Motor neuron (in vitro differentiated cells): Measurements from ENCODE around the gene SMG5. TPM values are rescaled to one million over a fixed set of nuclear protein-coding genes. Genes with fewer than 3 reads are reported as not detected.
"Not testable (repeated sequence)": the region's sequence is repeated elsewhere in the genome, so short reads cannot be mapped to it uniquely, and the experiment has no call there.

Source experiments
- ATAC-seq, 8 experiments: fragments of 200-7000 bp; cut with Tn5 transposase; replicated peaks in 6 of 8; 2 replicates each; pipeline ENCODE4 v1.8.0; 2021; ENCODE audit warnings: mild to moderate bottlenecking in 8 of 8, moderate library complexity in 8 of 8
- H3K27ac ChIP-seq, 2 donors: fragments of 250-450 bp; sonication (Bioruptor Pico); 2 replicates each; pipeline ENCODE4 v1.9.0; 2021; ENCODE audit warnings: antibody characterized with exemption in 2 of 2, mild to moderate bottlenecking in 2 of 2, moderate library complexity in 1 of 2
- H3K4me1 ChIP-seq, 2 donors: fragments of 250-450 bp; sonication (Bioruptor Pico); replicated peaks in 1 of 2; 2 replicates each; pipeline ENCODE4 v1.6.1; 2021; ENCODE audit warnings: antibody characterized with exemption in 2 of 2, mild to moderate bottlenecking in 2 of 2, moderate library complexity in 1 of 2
- H3K4me3 ChIP-seq, 5 donors: fragments of 250-450 bp; sonication (Bioruptor Pico); 2 replicates each; pipeline ENCODE4 v1.9.0; 2021; ENCODE audit warnings: antibody characterized with exemption in 5 of 5, mild to moderate bottlenecking in 5 of 5, moderate library complexity in 4 of 5
- WGBS, 10 experiments: fragments of 450-650 bp; shearing (Covaris generic); methylation state at CpG; one replicate each; pipeline ENCODE4 v1.0.0; 2022; 5-methylcytosine and 5-hydroxymethylcytosine counted together
- in situ Hi-C, 9 experiments: fragments of 400-800 bp; cut with MboI; loops; one replicate each; pipeline ENCODE4 v1.15.0; 2021; ENCODE audit warnings: low sequenced_read_pairs in 9 of 9, low pct_unique_long_range_greater_than_20kb in 2 of 9; ENCODE audit not compliant: unreplicated experiment in 9 of 9
- total RNA-seq, 8 experiments: library from RNA; unstranded; fragments of 300-600 nt; gene quantifications; 2 replicates each; pipeline versions ENCODE4 v1.2.3 to v1.2.4, GENCODE V29; 2022

The SMG5 gene
- total RNA-seq, 8 experiments from 2014 or later = 34.5 to 78.8 (median 62.7) TPM

DNA sequence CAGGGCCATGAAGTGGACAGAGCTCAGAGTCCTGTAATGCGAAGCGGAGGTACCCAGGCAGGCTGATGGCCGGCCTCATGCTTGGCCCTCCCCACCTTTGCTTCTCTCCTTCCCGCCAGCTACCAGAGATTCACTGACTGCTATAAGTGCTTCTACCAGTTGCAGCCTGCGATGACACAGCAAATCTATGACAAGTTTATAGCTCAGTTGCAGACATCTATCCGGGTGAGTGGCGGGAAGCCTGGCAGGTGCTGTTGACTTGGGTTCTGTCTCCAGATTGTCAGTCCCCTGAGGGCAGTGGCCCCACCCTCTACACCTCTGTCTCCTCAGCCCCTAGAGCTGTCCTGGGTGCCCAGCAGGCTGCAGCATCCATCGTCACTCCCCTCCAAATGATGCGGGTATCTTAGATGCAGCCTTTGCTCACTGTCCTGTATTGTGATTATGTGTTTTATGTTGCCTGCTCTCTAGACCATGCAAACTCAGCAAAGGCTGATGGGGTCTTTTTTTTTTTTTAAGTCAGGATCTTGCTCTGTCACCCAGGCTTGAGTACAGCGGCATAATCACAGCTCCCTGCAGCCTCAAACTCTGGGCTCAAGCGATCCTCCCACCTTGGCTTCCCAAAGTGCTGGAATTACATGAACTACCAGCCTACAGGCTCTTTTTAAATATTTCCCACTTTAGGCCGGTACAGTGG, 50.3 kb downstream of the SMG5 start:
- Histone ChIP-seq H3K4me3 (no peak overlapping the region), H3K27ac (no peak overlapping the region), H3K4me1 (no peaks in the 10 kb centered on the region)
- in situ Hi-C loops = loop anchor here in 4 of 9 experiments (10.0 to 25.0 kb wide), 3 partner anchors 95 to 145 kb away; partner anchors contain the start of gene MEX3A (in 2 of the 4)
- ATAC-seq = peak in 4 of 8 experiments; percentile 6 to 65 (median 42)
- 57 to 100% (median 93%) methylated on average over 1 to 11 of the region's 12 CpGs; no CpG with 5 or more reads in 2 of the 10 experiments for WGBS, 10 experiments

DNA sequence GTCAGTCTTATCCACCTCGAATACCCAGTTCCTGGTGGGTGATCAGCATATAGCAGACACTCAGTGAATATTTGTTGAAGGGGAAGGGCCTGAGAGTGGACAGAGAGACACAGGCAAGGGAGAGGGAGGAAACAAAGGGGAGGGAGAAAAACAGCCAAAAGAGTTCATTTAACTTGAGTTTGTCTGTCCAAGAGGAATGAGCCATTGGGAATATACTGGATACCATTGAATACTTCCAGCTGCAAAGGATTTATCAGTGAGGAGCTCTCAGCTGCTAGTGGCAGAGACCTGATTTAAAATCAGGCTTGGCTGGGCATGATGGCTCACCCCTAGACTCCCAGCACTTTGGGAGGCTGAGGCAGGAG, 52.2 kb downstream of the SMG5 start:
- H3K27ac ChIP-seq = no peak overlapping the region
- 57 to 100% (median 78%) methylated on average over 1 of the region's 1 CpG; no CpG with 5 or more reads in 6 of the 10 experiments for WGBS, 10 experiments
- H3K4me1 ChIP-seq = no peaks in the 10 kb centered on the region
- no peak for ATAC-seq
- H3K4me3 ChIP-seq = no peak overlapping the region
- in situ Hi-C loops = loop anchor here in 4 of 9 experiments (10.0 to 25.0 kb wide), 3 partner anchors 93 to 143 kb away; partner anchors contain the start of gene MEX3A (in 2 of the 4)

GRCh38 chr1:156229809-156230472, 52.7 kb downstream of the SMG5 start:
- no peak overlapping the region for H3K27ac ChIP-seq
- no peak for ATAC-seq
- no peaks in the 10 kb centered on the region for H3K4me1 ChIP-seq
- in situ Hi-C loops = loop anchor here in 7 of 9 experiments (10.0 to 25.0 kb wide), 5 partner anchors 85 to 145 kb away; partner anchors contain the start of gene MEX3A (in 3 of the 7)
- H3K4me3 ChIP-seq = no peak overlapping the region
- 20 to 100% (median 91%) methylated on average over 1 to 11 of the region's 11 CpGs; no CpG with 5 or more reads in 1 of the 10 experiments for WGBS, 10 experiments

DNA sequence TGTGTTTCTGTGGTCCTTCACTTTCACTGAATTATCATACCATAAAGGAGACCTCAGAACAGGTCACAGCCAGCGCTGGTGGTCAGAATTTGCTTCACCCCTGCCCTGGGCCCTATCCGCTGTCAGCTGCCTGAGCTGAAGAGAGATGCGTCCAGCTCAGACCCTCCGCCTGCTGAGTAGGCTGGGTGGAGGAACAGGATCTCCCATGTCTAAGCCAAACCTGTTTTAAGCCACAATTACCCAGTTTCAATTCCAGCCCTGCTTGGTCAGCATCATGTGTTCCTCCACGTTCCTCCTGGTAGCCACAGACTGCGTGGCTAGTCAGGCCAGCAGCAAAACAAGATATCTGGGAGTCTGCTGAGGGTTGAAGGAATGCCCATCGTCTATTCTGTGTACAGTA, 54.1 kb downstream of the SMG5 start:
- in situ Hi-C loops = loop anchor here in 6 of 9 experiments (10.0 to 25.0 kb wide), 5 partner anchors 84 to 144 kb away; partner anchors contain the start of gene MEX3A (in 3 of the 6)
- H3K4me3 ChIP-seq = no peak overlapping the region
- WGBS, 10 experiments = 70 to 100% (median 88%) methylated on average over 1 to 6 of the region's 7 CpGs; no CpG with 5 or more reads in 2 of the 10 experiments
- no peaks in the 10 kb centered on the region for H3K4me1 ChIP-seq
- no peak for ATAC-seq
- H3K27ac ChIP-seq = no peak overlapping the region

- Histone ChIP-seq H3K4me1 (no peaks in the 10 kb centered on the region), H3K27ac (no peak overlapping the region), H3K4me3 (no peak overlapping the region)
- in situ Hi-C loops = loop anchor here in 6 of 9 experiments (10.0 to 25.0 kb wide), 5 partner anchors 82 to 142 kb away; partner anchors contain the start of gene MEX3A (in 3 of the 6)
- ATAC-seq = no peak
- 67 to 100% (median 100%) methylated on average over 1 to 3 of the region's 4 CpGs; no CpG with 5 or more reads in 4 of the 10 experiments for whole genome bisulfite sequencing, 10 experiments
These were observed 55.8 kb downstream of the SMG5 start for GRCh38 chr1:156226782-156227181.

GRCh38 chr1:156226116-156226538, 56.5 kb downstream of the SMG5 start:
- Histone ChIP-seq H3K27ac (no peak overlapping the region), H3K4me1 (no peaks in the 10 kb centered on the region), H3K4me3 (no peak overlapping the region)
- in situ Hi-C loops = loop anchor here in 6 of 9 experiments (10.0 to 25.0 kb wide), 5 partner anchors 81 to 141 kb away; partner anchors contain the start of gene MEX3A (in 3 of the 6)
- no peak for ATAC-seq
- 67 to 100% (median 89%) methylated on average over 1 to 2 of the region's 2 CpGs; no CpG with 5 or more reads in 2 of the 10 experiments for WGBS, 10 experiments

DNA sequence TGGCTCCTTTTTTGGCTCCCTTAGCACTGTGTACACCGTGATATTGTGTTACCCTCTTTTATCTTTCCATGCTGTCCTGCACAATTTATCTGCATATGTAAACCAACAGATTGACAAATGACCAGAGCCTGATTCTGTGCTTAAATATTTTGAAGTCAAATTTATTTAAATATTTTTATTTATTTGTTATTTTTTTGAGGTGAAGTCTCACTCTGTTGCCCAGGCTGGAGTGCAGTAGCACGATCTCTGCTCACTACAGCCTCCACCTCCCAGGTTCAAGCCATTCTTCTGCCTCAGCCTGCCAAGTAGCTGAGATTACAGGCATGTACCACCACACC, 57.0 kb downstream of the SMG5 start:
- in situ Hi-C loops = loop anchor here in 6 of 9 experiments (10.0 to 25.0 kb wide), 5 partner anchors 81 to 141 kb away; partner anchors contain the start of gene MEX3A (in 3 of the 6)
- no peak overlapping the region for H3K27ac ChIP-seq
- 0 to 5% (median 0%) methylated on average over 1 to 2 of the region's 2 CpGs; no CpG with 5 or more reads in 3 of the 10 experiments for WGBS, 10 experiments

DNA sequence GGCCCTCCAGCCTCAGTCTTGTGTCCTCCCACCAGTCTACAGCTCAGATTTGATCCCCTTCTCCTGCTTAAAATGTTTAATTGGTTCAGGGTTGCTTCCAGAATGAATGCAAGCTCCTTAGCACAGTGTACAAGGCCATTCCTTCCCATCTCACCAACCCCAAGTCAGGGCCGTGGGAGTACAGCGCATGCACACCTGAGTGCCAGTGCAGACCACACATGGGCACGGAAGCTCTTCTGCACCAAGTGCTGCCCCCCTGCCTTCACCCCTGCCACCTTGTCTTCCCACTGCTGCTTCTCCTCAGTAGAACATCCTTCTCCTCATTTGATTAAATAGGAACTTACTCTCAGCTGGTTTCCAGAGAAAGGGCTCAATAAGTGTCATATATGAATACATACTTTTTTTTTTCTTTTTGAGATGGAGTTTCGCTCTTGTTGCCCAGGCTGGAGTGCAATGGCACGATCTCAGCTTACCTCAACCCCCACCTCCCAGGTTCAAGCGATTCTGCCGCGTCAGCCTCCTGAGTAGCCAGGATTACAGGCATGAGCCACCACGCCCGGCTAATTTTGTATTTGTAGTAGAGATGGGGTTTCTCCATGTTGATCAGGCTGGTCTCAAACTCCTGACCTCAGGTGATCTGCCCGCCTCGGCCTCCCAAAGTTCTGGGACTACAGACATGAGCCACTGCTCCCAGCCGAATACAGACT, 60.5 kb downstream of the SMG5 start:
- in situ Hi-C loops = loop anchor here in 5 of 9 experiments (10.0 to 25.0 kb wide), 4 partner anchors 77 to 137 kb away; partner anchors contain the start of gene MEX3A (in 3 of the 5)
- WGBS, 10 experiments = 89 to 100% (median 95%) methylated on average over 1 to 12 of the region's 13 CpGs; no CpG with 5 or more reads in 3 of the 10 experiments
- no peak overlapping the region for H3K4me3 ChIP-seq
- no peak overlapping the region for H3K27ac ChIP-seq
- ATAC-seq = no peak
- H3K4me1 ChIP-seq = no peaks in the 10 kb centered on the region

More for the DNA sequence above, 57.0 kb downstream of the SMG5 start:
- H3K4me1 ChIP-seq = no peaks in the 10 kb centered on the region
- no peak overlapping the region for H3K4me3 ChIP-seq
- no peak for ATAC-seq

DNA sequence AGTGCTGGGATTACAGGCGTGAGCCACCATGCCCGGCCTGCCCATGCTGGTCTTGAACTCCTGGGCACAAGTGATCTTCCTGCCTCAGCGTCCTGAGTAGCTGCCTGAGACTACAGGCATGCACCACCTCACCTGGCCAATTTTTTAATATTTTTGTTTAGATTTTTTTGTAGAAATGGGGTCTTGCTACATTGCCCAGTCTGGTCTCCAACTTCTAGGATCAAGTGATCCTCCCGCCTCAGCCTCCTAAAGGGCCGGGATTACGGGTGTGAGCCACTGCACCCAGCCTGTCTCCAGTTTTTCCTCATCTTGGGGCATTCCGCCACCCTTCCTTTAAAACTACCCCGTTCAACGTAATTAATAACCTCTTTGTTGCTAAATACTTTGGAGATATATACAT, 62.4 kb downstream of the SMG5 start:
- Histone ChIP-seq H3K27ac (no peak overlapping the region), H3K4me3 (no peak overlapping the region), H3K4me1 (no peaks in the 10 kb centered on the region)
- WGBS, 10 experiments = 80 to 100% (median 94%) methylated on average over 1 to 8 of the region's 9 CpGs; no CpG with 5 or more reads in 4 of the 10 experiments
- in situ Hi-C loops = loop anchor here in 5 of 9 experiments (10.0 to 25.0 kb wide), 4 partner anchors 75 to 135 kb away; partner anchors contain the start of gene MEX3A (in 3 of the 5)
- no peak for ATAC-seq

DNA sequence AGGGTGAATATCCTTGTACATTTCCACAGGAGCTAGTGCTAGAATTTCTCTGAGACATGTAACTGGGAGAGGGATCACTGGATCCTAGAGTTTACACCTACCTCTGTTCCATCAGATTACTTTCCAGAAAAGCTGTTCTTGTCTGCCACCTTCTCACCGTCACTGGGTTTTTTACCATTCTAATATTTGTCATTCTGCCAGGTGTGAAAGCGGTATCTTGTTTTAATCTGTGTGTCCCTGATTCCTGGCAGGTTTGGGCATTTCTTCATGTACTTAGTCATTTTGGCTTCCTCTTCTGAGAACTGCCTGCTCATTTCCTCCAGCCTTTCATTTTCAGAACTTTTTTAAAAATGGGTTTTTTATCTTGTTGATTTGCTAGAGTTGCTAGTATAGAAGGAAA, 64.8 kb downstream of the SMG5 start:
- H3K27ac ChIP-seq = no peak overlapping the region
- H3K4me1 ChIP-seq = peaks cover 7% of the 10 kb centered on the region in 2 donors
- ATAC-seq = no peak
- H3K4me3 ChIP-seq = no peak overlapping the region
- 31 to 100% (median 95%) methylated on average over 1 to 2 of the region's 2 CpGs for WGBS, 10 experiments
- in situ Hi-C loops = loop anchor here in 3 of 9 experiments (10.0 to 25.0 kb wide), 2 partner anchors 73 to 131 kb away; partner anchors contain the start of gene MEX3A (in 2 of the 3)

DNA sequence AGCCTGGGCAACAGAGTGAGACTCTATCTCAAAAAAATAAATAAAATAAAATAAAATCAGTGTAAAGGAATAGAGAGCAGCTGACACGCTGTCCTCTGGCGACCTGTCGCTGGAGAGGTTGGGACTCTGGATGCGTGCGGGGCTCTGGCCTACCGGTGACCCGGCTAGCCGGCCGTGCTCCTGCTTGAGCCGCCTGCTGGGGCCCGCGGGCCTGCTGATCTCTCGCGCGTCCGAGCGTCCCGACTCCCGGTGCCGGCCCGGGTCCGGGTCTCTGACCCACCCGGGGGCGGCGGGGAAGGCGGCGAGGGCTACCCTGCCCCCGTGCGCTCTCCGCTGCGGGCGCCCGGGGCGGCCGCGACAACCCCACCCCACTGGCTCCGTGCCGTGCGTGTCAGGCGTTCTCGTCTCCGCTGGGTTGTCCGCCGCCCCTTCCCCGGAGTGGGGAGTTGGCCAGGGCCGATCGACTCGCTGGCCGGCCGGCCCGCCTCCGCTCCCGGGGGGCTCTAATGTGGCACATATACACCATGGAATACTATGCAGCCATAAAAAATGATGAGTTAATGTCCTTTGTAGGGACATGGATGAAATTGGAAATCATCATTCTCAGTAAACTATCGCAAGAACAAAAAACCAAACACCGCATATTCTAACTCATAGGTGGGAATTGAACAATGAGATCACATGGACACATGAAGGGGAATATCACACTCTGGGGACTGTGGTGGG, 66.1 kb downstream of the SMG5 start:
- in situ Hi-C loops = loop anchor here in 3 of 9 experiments (10.0 to 25.0 kb wide), 2 partner anchors 72 to 129 kb away; partner anchors contain the start of gene MEX3A (in 2 of the 3)
- WGBS, 10 experiments = 95 to 100% (median 97%) methylated on average over 1 to 21 of the region's 55 CpGs; no CpG with 5 or more reads in 5 of the 10 experiments

More for the DNA sequence above, 66.1 kb downstream of the SMG5 start:
- H3K4me3 ChIP-seq, ATAC-seq, H3K27ac ChIP-seq: not testable (repeated sequence)
- peaks cover 12% of the 10 kb centered on the region in 2 donors for H3K4me1 ChIP-seq
